DMS153 treated with DMSO at 0.1 percent for 48 hours (cell line): ENCODE measurements around the gene CLEC16A.

Experiments used
- DNase-seq: peaks from one replicate; lab custom pipeline; 2025; ENCODE audit not compliant: unreplicated experiment; lab: John Stamatoyannopoulos, UW

CLEC16A gene

DNA sequence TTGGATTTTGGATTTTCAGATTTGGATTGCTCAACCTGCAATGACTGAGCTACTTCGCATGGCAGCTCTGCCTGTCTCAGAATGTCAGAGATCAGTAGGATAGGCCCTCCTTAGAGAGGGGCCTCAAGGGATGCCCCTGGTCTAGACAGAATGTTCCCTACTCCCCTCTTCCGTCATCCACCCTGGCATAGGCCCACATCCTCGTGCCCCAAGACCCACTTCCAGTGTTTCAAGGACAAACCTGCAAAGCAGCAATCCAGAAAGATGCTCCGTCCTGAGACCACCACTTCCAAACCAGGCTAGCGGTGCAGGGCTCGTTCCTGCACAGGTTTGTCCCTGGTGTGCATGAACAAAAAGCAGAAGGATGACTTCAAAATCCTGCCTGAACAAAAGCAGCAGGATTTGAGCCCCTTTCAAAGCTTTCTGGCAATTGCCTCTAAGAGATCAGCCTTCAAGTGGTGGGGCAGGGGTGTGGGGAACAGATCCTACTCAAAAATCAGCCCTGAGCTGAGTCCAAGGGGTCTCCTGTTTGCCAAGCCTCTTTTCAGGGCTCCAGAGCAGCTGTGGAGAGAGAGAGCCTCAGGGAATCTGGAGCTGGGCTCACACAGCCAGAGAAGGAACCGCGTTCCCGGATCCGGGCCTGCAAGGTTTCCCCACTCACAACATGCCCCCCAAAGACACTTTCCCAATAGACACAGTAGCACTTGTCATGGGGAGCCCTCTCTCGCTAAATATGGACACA is 190.5 kb downstream of the CLEC16A start:
- no peak for DNase-seq

GRCh38 chr16:11135464-11135973 is 191.2 kb downstream of the CLEC16A start:
- DNase-seq, result no peak

GRCh38 chr16:11136600-11136999 is 192.2 kb downstream of the CLEC16A start:
- DNase-seq, result peak; percentile 39

DNA sequence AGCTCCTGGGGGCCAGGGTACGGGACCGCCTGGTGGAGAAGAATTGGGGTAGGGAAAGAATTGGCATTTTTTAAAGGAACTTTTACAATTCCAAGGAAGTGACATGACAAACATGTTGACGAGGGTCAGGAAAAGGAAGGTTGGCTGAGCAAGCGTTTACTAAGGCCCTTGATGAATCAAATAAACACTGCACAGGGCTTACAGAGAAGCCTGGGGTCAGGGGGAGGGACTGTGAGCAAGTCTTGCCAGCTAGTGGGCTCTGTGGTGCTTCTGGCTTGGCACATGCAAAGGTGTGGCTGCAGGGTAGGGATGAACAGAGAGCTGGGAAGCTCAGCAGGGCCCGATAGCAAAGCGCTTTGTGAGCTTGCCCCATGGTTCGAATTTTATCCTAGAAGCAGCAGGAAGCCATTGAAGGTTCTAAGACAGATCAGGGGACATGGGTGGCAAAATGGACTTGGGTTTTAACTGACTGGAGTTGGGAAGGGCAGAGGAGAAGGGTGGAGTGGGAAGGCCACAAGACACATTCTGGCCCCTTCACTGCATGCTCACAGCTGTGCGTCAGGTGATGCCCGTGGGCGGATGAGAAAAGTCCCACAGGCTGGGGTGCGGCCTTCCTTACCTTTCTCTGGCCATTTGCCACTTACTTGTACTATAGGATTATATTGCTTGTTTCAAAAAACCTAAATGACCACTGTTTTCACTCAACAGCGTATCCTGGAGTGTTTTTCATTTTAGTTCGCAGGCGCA is 193.8 kb downstream of the CLEC16A start:
- no peak for DNase-seq

GRCh38 chr16:11138769-11139325 is 194.5 kb downstream of the CLEC16A start:
- no peak for DNase-seq

DNA sequence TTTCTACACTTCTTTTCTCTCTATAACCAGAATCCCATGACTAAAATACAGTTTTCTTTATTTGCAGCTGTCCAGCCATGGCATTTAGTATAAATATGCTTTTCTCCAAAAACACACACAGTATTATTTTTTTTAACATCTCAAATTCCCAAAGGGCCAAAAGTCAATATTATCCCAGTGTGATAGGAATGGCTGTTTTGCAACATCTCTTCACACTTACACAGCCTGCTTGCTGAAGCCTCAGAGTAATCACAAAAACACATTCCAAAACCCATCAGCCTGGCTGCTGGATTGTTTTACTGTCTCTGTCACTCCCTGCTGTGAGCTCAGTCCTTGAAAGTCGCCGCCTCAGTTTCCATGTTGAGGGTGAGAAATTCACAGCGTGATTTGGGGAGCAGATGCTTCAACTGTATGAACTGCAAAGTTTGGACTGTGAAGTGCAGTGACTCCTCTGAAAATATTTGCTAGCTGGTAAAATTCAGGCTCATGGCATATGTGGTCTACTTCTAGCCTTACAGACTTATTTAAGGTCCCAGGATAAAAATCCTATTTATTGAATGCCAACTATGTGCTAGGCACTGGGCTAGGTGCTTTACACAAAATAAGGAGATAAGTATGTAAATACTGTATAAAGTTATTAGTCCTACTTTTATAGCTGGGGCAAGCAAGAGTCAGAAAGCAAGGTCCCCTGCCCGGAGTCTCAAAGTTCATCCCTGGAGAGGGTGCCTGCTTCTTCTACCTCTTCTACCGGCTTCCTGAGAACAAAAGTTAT is 195.1 kb downstream of the CLEC16A start:
- no peak for DNase-seq

DNA sequence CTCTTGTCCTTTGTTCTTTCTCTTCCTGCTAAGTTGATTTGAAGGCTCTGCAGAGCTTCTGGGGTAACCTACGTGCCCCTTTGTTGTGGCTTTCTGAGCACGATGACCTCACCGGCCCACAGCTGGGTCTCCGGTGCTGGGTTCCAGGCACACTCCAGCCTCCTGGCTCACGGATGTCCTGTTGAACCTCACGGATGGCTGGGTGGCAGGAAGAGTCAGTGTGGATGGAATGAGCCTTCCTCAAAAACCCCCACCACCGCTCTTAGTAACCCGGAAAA is 195.7 kb downstream of the CLEC16A start:
- DNase-seq, result no peak

GRCh38 chr16:11140466-11140865 is 196.1 kb downstream of the CLEC16A start:
- no peak for DNase-seq

DNA sequence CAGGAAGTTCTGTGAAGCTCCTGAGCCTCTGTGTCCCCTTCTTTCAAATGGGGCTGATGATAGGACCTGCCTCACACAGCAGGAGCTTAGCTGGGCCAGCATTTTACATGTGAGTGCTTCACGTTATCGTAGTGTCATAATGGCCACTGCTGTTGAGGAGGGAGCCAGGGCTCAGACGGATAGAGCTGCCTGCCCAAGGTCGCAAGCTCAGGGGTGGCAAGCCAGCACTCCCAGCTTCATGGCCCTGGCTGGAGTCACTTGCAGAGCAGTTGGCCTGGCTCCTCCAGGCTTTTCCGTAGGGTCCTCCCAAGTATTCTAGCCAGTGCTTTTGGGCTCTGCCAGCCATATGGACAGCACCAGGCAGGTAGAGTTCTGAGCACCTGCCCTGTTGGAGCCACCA is 196.5 kb downstream of the CLEC16A start:
- no peak for DNase-seq

DNA sequence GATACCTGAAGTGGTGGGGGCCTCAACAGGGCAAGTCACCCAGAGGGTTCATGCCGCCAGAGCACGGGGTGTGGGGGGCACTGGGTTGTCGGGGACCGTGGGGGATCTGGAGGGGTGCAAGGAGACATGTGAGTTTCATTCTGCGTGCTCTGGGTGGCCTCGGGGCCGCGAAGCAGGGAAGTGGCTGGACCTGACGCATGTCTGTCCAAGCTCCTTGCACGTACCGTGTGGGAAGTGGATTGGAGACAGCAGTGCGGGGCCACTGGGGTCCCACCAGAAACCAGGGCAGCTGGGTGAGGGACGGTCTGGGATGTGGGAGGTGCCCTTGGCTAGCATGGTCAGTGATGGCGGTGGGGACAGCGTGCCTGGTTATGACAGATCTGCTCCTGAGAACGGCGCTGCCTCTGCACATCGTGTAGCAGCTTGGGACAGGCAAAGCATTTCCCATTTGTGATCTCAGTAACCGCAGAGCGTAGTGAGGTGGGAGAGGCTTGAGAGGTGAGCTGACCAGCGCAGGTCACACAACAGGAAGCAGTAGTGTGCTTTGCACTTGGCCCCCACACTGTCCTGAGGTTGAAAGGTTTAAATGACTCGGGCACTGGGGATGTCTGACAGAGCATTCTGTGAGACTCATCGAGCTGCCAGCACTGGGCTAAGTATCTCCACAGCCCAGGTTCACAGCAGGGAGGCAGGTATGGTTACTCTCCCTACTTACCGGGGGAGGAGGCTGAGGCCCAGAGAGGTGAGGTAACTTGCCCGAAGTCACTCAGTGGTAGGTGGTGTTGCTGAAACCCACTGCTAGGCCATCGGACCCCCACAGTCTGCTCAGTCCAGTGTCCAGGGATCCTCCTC is 197.3 kb downstream of the CLEC16A start:
- DNase-seq, result no peak

- no peak for DNase-seq
Observed at GRCh38 chr16:11142261-11142630, 197.9 kb downstream of the CLEC16A start.

- DNase-seq, result no peak
Observed at GRCh38 chr16:11142951-11143350, 198.6 kb downstream of the CLEC16A start.

DNA sequence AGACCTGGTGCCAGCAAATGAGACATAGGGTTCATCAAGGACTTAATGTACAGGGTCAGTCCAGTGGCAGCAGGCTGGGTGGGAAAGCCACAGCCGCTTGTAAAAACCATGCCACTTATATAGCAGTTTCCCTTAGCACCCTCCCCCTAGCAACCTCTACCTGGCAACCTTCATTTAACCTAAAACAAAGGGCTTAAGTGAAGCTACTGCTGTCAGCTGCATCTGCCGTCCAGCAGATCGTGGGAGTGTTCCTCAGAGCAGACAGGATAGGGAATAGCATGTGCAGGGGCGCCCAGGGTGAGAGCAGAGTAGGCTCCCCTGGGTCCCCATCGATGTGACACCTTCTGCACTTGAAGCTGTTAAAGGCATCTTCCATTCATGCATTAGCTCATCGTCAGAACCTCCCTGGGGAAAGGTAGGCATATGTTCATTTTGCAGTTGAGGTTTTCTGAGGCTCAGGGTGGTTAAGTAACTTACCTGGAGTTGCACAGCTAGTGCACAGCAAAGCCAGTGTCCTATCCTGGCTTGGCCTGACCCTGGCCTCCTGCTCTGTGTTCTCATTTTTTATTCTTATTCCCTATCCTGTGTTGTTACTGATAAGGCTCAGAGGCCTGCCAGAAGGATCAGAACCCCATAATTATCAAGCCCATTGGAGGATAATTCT is 199.1 kb downstream of the CLEC16A start:
- DNase-seq, result no peak

- DNase-seq, result no peak
Observed at GRCh38 chr16:11144122-11144521, 199.8 kb downstream of the CLEC16A start.

GRCh38 chr16:11145173-11145818 is 200.9 kb downstream of the CLEC16A start:
- no peak for DNase-seq

GRCh38 chr16:11145819-11146211 is 201.5 kb downstream of the CLEC16A start:
- DNase-seq, result no peak

DNA sequence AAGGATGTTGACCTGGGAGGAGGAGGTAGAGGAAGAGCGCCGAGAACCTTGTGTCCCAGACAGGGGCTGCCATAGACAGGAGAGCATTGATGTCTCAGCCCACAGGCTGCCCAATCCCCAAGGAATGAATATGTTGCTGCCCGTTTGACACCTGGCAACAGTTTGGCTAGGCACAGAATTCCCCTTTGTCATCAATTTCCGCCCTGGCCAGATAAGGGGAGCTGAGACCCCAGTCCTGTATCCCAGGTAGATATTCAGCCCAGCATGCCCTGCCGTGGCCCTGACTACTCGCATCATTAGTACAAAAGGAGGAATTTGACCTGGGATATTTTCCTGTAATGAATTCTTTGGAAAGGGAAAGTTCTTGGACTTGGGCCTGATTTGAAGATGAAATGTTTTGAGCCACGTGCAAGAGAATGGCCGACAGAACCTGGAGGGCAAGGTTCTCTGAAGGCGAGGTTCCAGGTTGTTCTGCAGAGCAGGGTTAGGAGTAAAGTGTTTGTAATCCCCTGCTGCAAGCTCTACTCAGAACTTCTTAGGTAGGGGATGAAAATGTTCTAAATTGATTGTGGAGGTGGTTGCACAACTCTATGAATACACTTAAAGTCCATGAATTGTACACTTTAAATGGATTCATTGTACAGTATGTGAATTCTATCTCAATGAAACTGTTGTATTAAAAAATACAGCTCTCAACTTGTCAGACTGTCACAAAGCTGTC is 202.8 kb downstream of the CLEC16A start:
- DNase-seq, result no peak

GRCh38 chr16:11147754-11148444 is 203.5 kb downstream of the CLEC16A start:
- no peak for DNase-seq
